HCT116 (cell line): Measurements from ENCODE around the gene ZNF586. TPM values are rescaled to one million over a fixed set of nuclear protein-coding genes. Genes with fewer than 3 reads are reported as not detected.

ENCODE experiments used
- ATAC-seq: fragments of 200-7000 bp; cut with Tn5 transposase; 2 replicates; pipeline ENCODE4 v1.9.1; 2020; ENCODE audit warnings: mild to moderate bottlenecking, moderate library complexity
- BruUV-seq: library from RNA; stranded (reverse); fragments of 400-500 nt; replicated peaks from 2 replicates; lab custom pipeline; 2021; lab: Mats Ljungman, UMichigan
- CTCF ChIA-PET: fragments of 300-600 bp; sonication (Branson Sonifier 250); formaldehyde crosslinking; loops from one replicate; lab custom pipeline; 2021; ENCODE audit warnings: antibody characterized with exemption; lab: Charles Lee
- POLR2A ChIA-PET: fragments of 300-600, 350-600 bp; sonication (Branson Sonifier 250); formaldehyde crosslinking; loops from one replicate; lab custom pipeline; 2021; ENCODE audit warnings: antibody characterized with exemption; lab: Charles Lee
- RAD21 ChIA-PET, 2 experiments: fragments of 300-600 bp; sonication (Branson Sonifier 250); formaldehyde crosslinking; loops; one replicate each; lab custom pipeline; 2023; ENCODE audit warnings: low total read pairs in 2 of 2; ENCODE audit not compliant: uncharacterized antibody in 2 of 2, unreplicated experiment in 2 of 2, low non-redundant PET in 1 of 2; lab: Charles Lee
- DNase-seq: peaks from one replicate; pipeline ENCODE4 v3.0.0-alpha.2; 2010; ENCODE audit warnings: low read depth, low spot score
- H2AFZ ChIP-seq: fragments of 200-600 bp; shearing (Covaris generic), sonication (generic); 2 replicates; pipeline ENCODE4 v1.6.1; 2017; ENCODE audit warnings: low read depth, mixed run types, mixed read lengths, antibody characterized with exemption, low read length; ENCODE audit not compliant: poor library complexity, severe bottlenecking
- H3K27ac ChIP-seq: 2 replicates; pipeline ENCODE4 v1.5.1; 2012; ENCODE audit warnings: low read depth, low read length
- H3K27me3 ChIP-seq: fragments of 200-600 bp; sonication (generic); 2 replicates; pipeline ENCODE4 v1.6.1; 2016; ENCODE audit warnings: mixed run types, low read length, mixed read lengths; ENCODE audit not compliant: insufficient read depth
- H3K36me3 ChIP-seq, 2 experiments: fragments of 200-500 bp in 1 of 2; fragments of 200-600 bp in 1 of 2; sonication (Bioruptor generic) in 1 of 2; sonication (generic) in 1 of 2; 2 replicates each; pipeline versions ENCODE4 v1.5.1 to v1.6.1; 2014 to 2016; ENCODE audit warnings: low read length in 2 of 2, inconsistent platforms in 1 of 2, mixed read lengths in 1 of 2, mixed run types in 1 of 2; ENCODE audit not compliant: insufficient read depth in 2 of 2, control insufficient read depth in 1 of 2
- H3K4me1 ChIP-seq, 2 experiments: fragments of 200-600 bp in 1 of 2; sonication (generic) in 1 of 2; 2 replicates each; pipeline versions ENCODE4 v1.5.1 to v1.6.1; 2012 to 2017; ENCODE audit warnings: low read length in 2 of 2, inconsistent platforms in 1 of 2, mild to moderate bottlenecking in 1 of 2, mixed read lengths in 1 of 2, mixed run types in 1 of 2, moderate library complexity in 1 of 2; ENCODE audit not compliant: insufficient read depth in 2 of 2, control insufficient read depth in 1 of 2
- H3K4me2 ChIP-seq: fragments of 200-600 bp; sonication (generic); 2 replicates; pipeline ENCODE4 v1.6.1; 2017; ENCODE audit warnings: mixed run types, low read length, mixed read lengths
- H3K4me3 ChIP-seq, 2 experiments: fragments of 200-600 bp in 1 of 2; sonication (generic) in 1 of 2; replicated peaks in 1 of 2; 2 replicates each; pipeline ENCODE4 v1.5.1; 2011 to 2016; ENCODE audit warnings: low read length in 2 of 2, control low read depth in 1 of 2, low read depth in 1 of 2, mild to moderate bottlenecking in 1 of 2, mixed read lengths in 1 of 2, mixed run types in 1 of 2
- H3K79me2 ChIP-seq: fragments of 200-600 bp; sonication (generic); 2 replicates; pipeline ENCODE4 v1.6.1; 2017; ENCODE audit warnings: mild to moderate bottlenecking, mixed run types, low read length, moderate library complexity, mixed read lengths; ENCODE audit not compliant: insufficient read depth
- H3K9ac ChIP-seq: fragments of 200-600 bp; sonication (generic); 2 replicates; pipeline ENCODE4 v1.6.1; 2016; ENCODE audit warnings: low read length, mixed read lengths
- H3K9me2 ChIP-seq: fragments of 200-600 bp; sonication (generic), shearing (Covaris generic); 2 replicates; pipeline ENCODE4 v1.6.1; 2017; ENCODE audit warnings: mixed run types, mild to moderate bottlenecking, moderate library complexity; ENCODE audit not compliant: insufficient read depth
- H3K9me3 ChIP-seq, 2 experiments: fragments of 200-500 bp in 1 of 2; fragments of 200-600 bp in 1 of 2; sonication (Bioruptor generic) in 1 of 2; sonication (generic) in 1 of 2; 2 replicates each; pipeline ENCODE4 v1.6.1; 2014 to 2017; ENCODE audit warnings: low read length in 2 of 2, mixed read lengths in 2 of 2, inconsistent platforms in 1 of 2, low read depth in 1 of 2, mild to moderate bottlenecking in 1 of 2, mixed run types in 1 of 2, moderate library complexity in 1 of 2; ENCODE audit not compliant: control insufficient read depth in 1 of 2, insufficient read depth in 1 of 2
- H4K20me1 ChIP-seq: fragments of 200-600 bp; sonication (generic), shearing (Covaris generic); 2 replicates; pipeline ENCODE4 v1.6.1; 2017; ENCODE audit warnings: mixed run types, mild to moderate bottlenecking, moderate library complexity; ENCODE audit not compliant: insufficient read depth
- ATF3 ChIP-seq: IDR thresholded peaks from 2 replicates; pipeline ENCODE4 v1.6.1; 2012
- CEBPB ChIP-seq: IDR thresholded peaks from 2 replicates; pipeline ENCODE4 v1.6.1; 2012; ENCODE audit warnings: low read depth
- CTCF ChIP-seq, 3 experiments: fragments of 200-600 bp in 1 of 3; sonication (generic) in 1 of 3; IDR thresholded peaks in 2 of 3; conservative IDR thresholded peaks in 1 of 3; 2 replicates each; pipeline ENCODE4 v1.5.1; 2012 to 2017; ENCODE audit warnings: low read depth in 2 of 3, low read length in 2 of 3, antibody characterized with exemption in 1 of 3, borderline replicate concordance in 1 of 3, control low read depth in 1 of 3, mild to moderate bottlenecking in 1 of 3, mixed read lengths in 1 of 3, mixed run types in 1 of 3, moderate library complexity in 1 of 3; ENCODE audit not compliant: insufficient read depth in 1 of 3
- ELF1 ChIP-seq: IDR thresholded peaks from 2 replicates; pipeline ENCODE4 v1.6.1; 2012; ENCODE audit warnings: low read depth, borderline replicate concordance
- EZH2phosphoT487 ChIP-seq: fragments of 200-600 bp; IDR thresholded peaks from 2 replicates; pipeline ENCODE4 v1.6.1; 2018; ENCODE audit warnings: antibody characterized with exemption, borderline replicate concordance
- POLR2A ChIP-seq: IDR thresholded peaks from 2 replicates; pipeline ENCODE4 v1.7.0; 2011; ENCODE audit warnings: borderline replicate concordance; ENCODE audit not compliant: insufficient read depth, insufficient read length; ENCODE audit errors: extremely low read depth
- POLR2AphosphoS5 ChIP-seq: IDR thresholded peaks from 2 replicates; pipeline ENCODE4 v1.6.1; 2011; ENCODE audit warnings: mild to moderate bottlenecking, low read depth, low read length, moderate library complexity
- SIN3A ChIP-seq: IDR thresholded peaks from 2 replicates; pipeline ENCODE4 v1.6.1; 2012; ENCODE audit warnings: low read depth
- SP1 ChIP-seq: IDR thresholded peaks from 2 replicates; pipeline ENCODE4 v1.6.1; 2012; ENCODE audit warnings: low read depth
- YY1 ChIP-seq: IDR thresholded peaks from 2 replicates; pipeline ENCODE4 v1.6.1; 2011; ENCODE audit warnings: low read length, low read depth, moderate library complexity, mild to moderate bottlenecking; ENCODE audit not compliant: insufficient replicate concordance; ENCODE audit errors: extremely low read depth
- ZBTB33 ChIP-seq: IDR thresholded peaks from 2 replicates; pipeline ENCODE4 v1.6.1; 2011; ENCODE audit warnings: mild to moderate bottlenecking, low read length, moderate library complexity; ENCODE audit not compliant: insufficient replicate concordance; ENCODE audit errors: extremely low read depth
- ZFX ChIP-seq: fragments of 450-650 bp; IDR thresholded peaks from 2 replicates; pipeline ENCODE4 v1.6.1; 2017
- ZNF274 ChIP-seq: fragments of 200-500 bp; sonication (Bioruptor generic); IDR thresholded peaks from 2 replicates; pipeline ENCODE4 v1.6.1; 2014; ENCODE audit warnings: mild to moderate bottlenecking, low read depth, low read length, inconsistent platforms
- intact Hi-C: fragments of 100-400 bp; cut with micrococcal nuclease; formaldehyde crosslinking; loops from 2 replicates; pipeline ENCODE4 v1.10.0; 2022
- total RNA-seq: library from RNA; stranded (reverse); gene quantifications from one replicate; pipeline ENCODE4 v1.2.1, GENCODE V29; 2021; ENCODE audit not compliant: unreplicated experiment

The ZNF586 gene
- total RNA-seq, 1 experiment from 2014 or later = 3.5 TPM

- Histone ChIP-seq H3K9ac (no peak overlapping the region), H3K4me1 (no peaks in the 10 kb centered on the region), H3K27me3 (no peaks in the 10 kb centered on the region), H3K4me2 (no peak overlapping the region), H3K79me2 (no peaks in the 10 kb centered on the region), H2AFZ (no peak overlapping the region), H3K36me3 (peaks cover 0 to 5% of the 10 kb centered on the region in 2 experiments; a peak in 1 of 4 replicates), H3K27ac (no peak overlapping the region), H3K9me2 (no peaks in the 10 kb centered on the region), H4K20me1 (no peaks in the 10 kb centered on the region), H3K4me3 (no peak overlapping the region), H3K9me3 (peaks cover 0 to 4% of the 10 kb centered on the region in 2 experiments; a peak in 1 of 4 replicates)
- DNase-seq (no peak), ATAC-seq (no peak)
- BruUV-seq = no TSS peak
- POLR2A ChIA-PET = no interaction called here
- TF ChIP-seq ELF1 (no peak), CTCF (IDR thresholded peaks at IDR 0.05 in 2 of 3, conservative IDR thresholded peaks at IDR 0.05 in 1 of 3; ENCODE audit: borderline replicate concordance in 1 of 3, insufficient read depth in 1 of 3, low read depth in 2 of 3, low read length in 2 of 3) (no peak), CEBPB (no peak), ZFX (no peak), ATF3 (no peak), ZNF274 (no peak), ZBTB33 (no peak), YY1 (no peak), POLR2A (no peak), EZH2phosphoT487 (no peak), SP1 (no peak), SIN3A (no peak), POLR2AphosphoS5 (no peak)
- RAD21 ChIA-PET = no interaction called here
- CTCF ChIA-PET = no interaction called here
- intact Hi-C loops = no loop called here
These were observed 17.4 kb downstream of the ZNF586 start for GRCh38 chr19:57786906-57787305.
